K562 (cell line): ENCODE measurements around the gene AKT1. TPM values are rescaled to one million over a fixed set of nuclear protein-coding genes. Genes with fewer than 3 reads are reported as not detected.

Experiments
- CHD1 ChIP-seq: fragments of 200-600 bp; sonication (generic); IDR thresholded peaks from one replicate; pipeline ENCODE4 v1.6.1; 2012; ENCODE audit warnings: mild to moderate bottlenecking, moderate library complexity, low read length, inconsistent platforms
- CREM ChIP-seq: IDR thresholded peaks from 2 replicates; pipeline ENCODE4 v1.6.1; 2014; ENCODE audit warnings: antibody characterized with exemption, low read depth
- HMGN3 ChIP-seq: IDR thresholded peaks from 2 replicates; pipeline ENCODE4 v1.6.1; 2011; ENCODE audit warnings: borderline replicate concordance, low read depth, mild to moderate bottlenecking, mixed read lengths, low read length; ENCODE audit not compliant: insufficient read length; ENCODE audit errors: extremely low read depth
- HNRNPL ChIP-seq: fragments of 200-400 bp; formaldehyde crosslinking; IDR thresholded peaks from 2 replicates; pipeline ENCODE4 v1.6.1; 2017; ENCODE audit warnings: low read depth, mild to moderate bottlenecking, low read length
- KAT7 ChIP-seq: sonication (generic); formaldehyde crosslinking; IDR thresholded peaks from 2 replicates; pipeline ENCODE4 v1.8.0; 2022; ENCODE audit warnings: missing genetic modification reagents, mild to moderate bottlenecking, borderline replicate concordance
- NRF1 ChIP-seq, 2 experiments: fragments of 450-650 bp; IDR thresholded peaks in 1 of 2; conservative IDR thresholded peaks in 1 of 2; 2 replicates each; pipeline ENCODE4 v1.6.1; 2014; ENCODE audit warnings: mild to moderate bottlenecking in 2 of 2
- RBFOX2 ChIP-seq: fragments of 200-400 bp; formaldehyde crosslinking; IDR thresholded peaks from 2 replicates; pipeline ENCODE4 v1.6.1; 2017; ENCODE audit warnings: low read depth, mild to moderate bottlenecking, low read length, moderate library complexity
- RFX7 ChIP-seq: fragments of 250-450 bp; sonication (Bioruptor Pico); IDR thresholded peaks from 2 replicates; pipeline ENCODE4 v1.5.1; 2021; ENCODE audit warnings: mild to moderate bottlenecking
- TOE1 ChIP-seq, 2 experiments: fragments of 450-650 bp in 1 of 2; sonication (generic) in 1 of 2; formaldehyde crosslinking in 1 of 2; IDR thresholded peaks; 2 replicates each; pipeline versions ENCODE4 v1.7.1 to v1.8.0; 2016 to 2022; ENCODE audit warnings: borderline replicate concordance in 2 of 2, mild to moderate bottlenecking in 2 of 2, antibody characterized with exemption in 1 of 2, inconsistent platforms in 1 of 2, low read depth in 1 of 2, missing genetic modification reagents in 1 of 2, moderate library complexity in 1 of 2
- ZFPM2 ChIP-seq: fragments of 250-450 bp; sonication (Bioruptor Pico); IDR thresholded peaks from 2 replicates; pipeline ENCODE4 v1.5.1; 2022; ENCODE audit warnings: mild to moderate bottlenecking
- polyA plus RNA-seq, 8 experiments: library from polyadenylated mRNA; depleted of rRNA in 4 of 8; stranded (reverse) in 5 of 8; unstranded in 3 of 8; fragments of >200 nt; fragmentation: Nextera tagmentation in 2 of 8; fragmentation: Illumina TruSeq in 1 of 8; extraction: Ambion mirVana in 2 of 8; extraction: Trizol in 1 of 8; gene quantifications; 2 replicates each; pipeline versions ENCODE4 v1.2.1 to v1.2.3, GENCODE V29; 2011 to 2014; ENCODE audit warnings: inconsistent platforms in 1 of 8, missing spikeins in 1 of 8
- total RNA-seq, 7 experiments: library from RNA; depleted of rRNA in 6 of 7; stranded (reverse); fragments of >200 nt in 6 of 7; fragmentation: Illumina TruSeq in 2 of 7; extraction: Trizol in 2 of 7; gene quantifications; 2 replicates each; pipeline versions ENCODE4 v1.2.1 to v1.2.3, GENCODE V29; 2011 to 2021; ENCODE audit warnings: low replicate concordance in 1 of 7
- TF ChIP-seq, protein P1 (sequence below): sonication (generic); formaldehyde crosslinking; IDR thresholded peaks from 2 replicates; pipeline ENCODE4 v1.8.0; 2022; ENCODE audit warnings: missing genetic modification reagents, mild to moderate bottlenecking, borderline replicate concordance
- TF ChIP-seq, protein P2 (sequence below), 2 experiments: fragments of 200-800 bp in 1 of 2; sonication (Bioruptor generic) in 1 of 2; sonication (generic) in 1 of 2; formaldehyde crosslinking in 1 of 2; IDR thresholded peaks in 1 of 2; conservative IDR thresholded peaks in 1 of 2; 2 replicates each; pipeline versions ENCODE4 v1.5.0 to v1.6.1; 2016 to 2020; ENCODE audit warnings: missing compliant biosample characterization in 1 of 2, missing genetic modification characterization in 1 of 2, missing genetic modification reagents in 1 of 2
- TF ChIP-seq, protein P3 (sequence below): sonication (generic); formaldehyde crosslinking; IDR thresholded peaks from 2 replicates; pipeline ENCODE4 v1.9.0; 2022; ENCODE audit warnings: mild to moderate bottlenecking, missing genetic modification reagents
- TF ChIP-seq, protein P4 (sequence below): sonication (generic); formaldehyde crosslinking; IDR thresholded peaks from 2 replicates; pipeline ENCODE4 v1.8.0; 2022; ENCODE audit warnings: missing genetic modification reagents, mild to moderate bottlenecking, moderate library complexity, borderline replicate concordance

Gene AKT1
- total and polyA plus RNA-seq, 9 of the 15 experiments (the other 6 are each of a cell fraction or from before 2014, with no cell fraction given): 0.49 to 132 (median 75.1) TPM

DNA sequence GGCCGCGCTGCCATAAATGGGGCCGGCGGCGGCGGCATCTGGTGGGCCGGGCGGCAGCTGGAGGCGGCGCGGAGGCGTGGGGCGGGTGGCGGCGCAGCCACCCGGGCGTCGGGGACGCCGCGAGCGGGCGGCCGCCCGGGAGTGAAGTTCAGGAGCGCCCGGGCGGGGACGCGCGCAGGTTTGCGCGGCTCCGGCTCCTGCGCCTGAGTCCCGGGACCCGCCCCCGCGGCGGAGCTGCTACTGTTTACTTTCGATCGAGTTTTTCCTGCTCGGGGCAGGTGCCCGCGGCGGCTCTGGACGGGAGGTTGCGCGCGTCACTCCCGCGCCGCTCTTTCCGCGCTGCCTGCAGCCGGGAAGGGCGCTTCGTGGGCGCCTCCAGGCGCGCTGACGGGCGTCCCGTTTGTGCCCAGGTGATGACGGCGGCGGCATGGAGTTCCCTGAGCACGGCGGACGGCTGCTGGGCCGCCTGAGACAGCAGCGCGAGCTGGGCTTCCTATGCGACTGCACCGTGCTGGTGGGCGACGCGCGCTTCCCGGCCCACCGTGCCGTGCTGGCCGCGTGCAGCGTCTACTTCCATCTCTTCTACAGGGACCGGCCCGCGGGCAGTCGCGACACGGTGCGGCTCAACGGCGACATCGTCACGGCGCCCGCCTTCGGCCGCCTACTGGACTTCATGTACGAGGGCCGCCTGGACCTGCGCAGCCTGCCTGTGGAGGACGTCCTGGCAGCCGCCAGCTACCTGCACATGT, 5.4 kb upstream of the AKT1 start, which contains the start of gene ZBTB42 (continued):
- TF ChIP-seq, protein P1, sequence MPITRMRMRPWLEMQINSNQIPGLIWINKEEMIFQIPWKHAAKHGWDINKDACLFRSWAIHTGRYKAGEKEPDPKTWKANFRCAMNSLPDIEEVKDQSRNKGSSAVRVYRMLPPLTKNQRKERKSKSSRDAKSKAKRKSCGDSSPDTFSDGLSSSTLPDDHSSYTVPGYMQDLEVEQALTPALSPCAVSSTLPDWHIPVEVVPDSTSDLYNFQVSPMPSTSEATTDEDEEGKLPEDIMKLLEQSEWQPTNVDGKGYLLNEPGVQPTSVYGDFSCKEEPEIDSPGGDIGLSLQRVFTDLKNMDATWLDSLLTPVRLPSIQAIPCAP (CRISPR knock-in tag): no peak
- no peak for TF ChIP-seq RFX7 (CRISPR knock-in tag)
- TF ChIP-seq NRF1 (conservative IDR thresholded peaks at IDR 0.05 in 1 of 2, IDR thresholded peaks at IDR 0.05 in 1 of 2): peak; percentile 83 to 85
- peak; percentile 13; the same call in 1 of the 2 replicates for TF ChIP-seq CREM
- TF ChIP-seq HNRNPL: 0 out of 2 replicates have a peak, but pooled peaks have one; percentile 19
- TF ChIP-seq ZFPM2: no peak
- peak; percentile 14 for TF ChIP-seq HMGN3
- TF ChIP-seq TOE1 (IDR thresholded peaks at IDR 0.05; ENCODE audit: borderline replicate concordance): no peak
- no peak for TF ChIP-seq TOE1 (CRISPR knock-in tag; IDR thresholded peaks at IDR 0.05; ENCODE audit: borderline replicate concordance, low read depth)
- TF ChIP-seq RBFOX2: peak; percentile 49; the same call in 1 of the 2 replicates
- 0 out of 2 replicates have a peak, but pooled peaks have one; percentile 73 for TF ChIP-seq KAT7 (CRISPR knock-in tag)
- TF ChIP-seq, protein P2, sequence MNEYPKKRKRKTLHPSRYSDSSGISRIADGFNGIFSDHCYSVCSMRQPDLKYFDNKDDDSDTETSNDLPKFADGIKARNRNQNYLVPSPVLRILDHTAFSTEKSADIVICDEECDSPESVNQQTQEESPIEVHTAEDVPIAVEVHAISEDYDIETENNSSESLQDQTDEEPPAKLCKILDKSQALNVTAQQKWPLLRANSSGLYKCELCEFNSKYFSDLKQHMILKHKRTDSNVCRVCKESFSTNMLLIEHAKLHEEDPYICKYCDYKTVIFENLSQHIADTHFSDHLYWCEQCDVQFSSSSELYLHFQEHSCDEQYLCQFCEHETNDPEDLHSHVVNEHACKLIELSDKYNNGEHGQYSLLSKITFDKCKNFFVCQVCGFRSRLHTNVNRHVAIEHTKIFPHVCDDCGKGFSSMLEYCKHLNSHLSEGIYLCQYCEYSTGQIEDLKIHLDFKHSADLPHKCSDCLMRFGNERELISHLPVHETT (CRISPR knock-in tag; conservative IDR thresholded peaks at IDR 0.05 in 1 of 2, IDR thresholded peaks at IDR 0.05 in 1 of 2): peak in 1 of 2 experiments; percentile 73; a peak in 2 of 4 replicates
- TF ChIP-seq CHD1: peak; percentile 52
- TF ChIP-seq, protein P3, sequence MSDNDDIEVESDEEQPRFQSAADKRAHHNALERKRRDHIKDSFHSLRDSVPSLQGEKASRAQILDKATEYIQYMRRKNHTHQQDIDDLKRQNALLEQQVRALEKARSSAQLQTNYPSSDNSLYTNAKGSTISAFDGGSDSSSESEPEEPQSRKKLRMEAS (CRISPR knock-in tag): peak; percentile 37; the same call in 1 of the 2 replicates
- TF ChIP-seq, protein P4, sequence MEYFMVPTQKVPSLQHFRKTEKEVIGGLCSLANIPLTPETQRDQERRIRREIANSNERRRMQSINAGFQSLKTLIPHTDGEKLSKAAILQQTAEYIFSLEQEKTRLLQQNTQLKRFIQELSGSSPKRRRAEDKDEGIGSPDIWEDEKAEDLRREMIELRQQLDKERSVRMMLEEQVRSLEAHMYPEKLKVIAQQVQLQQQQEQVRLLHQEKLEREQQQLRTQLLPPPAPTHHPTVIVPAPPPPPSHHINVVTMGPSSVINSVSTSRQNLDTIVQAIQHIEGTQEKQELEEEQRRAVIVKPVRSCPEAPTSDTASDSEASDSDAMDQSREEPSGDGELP (CRISPR knock-in tag): peak; percentile 22; the same call in 1 of the 2 replicates
- TF ChIP-seq, all 486 proteins: peak for 42
